Activated naive CD4-positive, alpha-beta T cell treated with anti-CD3 and anti-CD28 coated beads, Interleukin-2, amount 10 ng/mL, durations not matched to agents 7 days and 5 days (primary cell): ENCODE results near the gene RAB18.
"Not testable (repeated sequence)": the region's sequence is repeated elsewhere in the genome, so short reads cannot be mapped to it uniquely, and the experiment has no call there.

Experiments used
- CTCF ChIA-PET: fragments of 350-600 bp; sonication (Branson Sonifier 250); formaldehyde crosslinking; loops from one replicate; lab custom pipeline; 2021; ENCODE audit warnings: antibody characterized with exemption; lab: Charles Lee
- DNase-seq: peaks from one replicate; pipeline ENCODE4 v3.0.0-alpha.2; 2020
- H3K27ac Mint-ChIP-seq: one replicate; pipeline ENCODE4 v1.8.0; 2021; ENCODE audit warnings: mild to moderate bottlenecking, moderate library complexity, mixed read lengths
- H3K27me3 Mint-ChIP-seq: one replicate; pipeline ENCODE4 v1.8.0; 2021; ENCODE audit warnings: mild to moderate bottlenecking, mixed read lengths
- H3K36me3 Mint-ChIP-seq: one replicate; pipeline ENCODE4 v1.8.0; 2021; ENCODE audit warnings: mixed read lengths
- H3K4me1 Mint-ChIP-seq: one replicate; pipeline ENCODE4 v1.8.0; 2021; ENCODE audit warnings: mixed read lengths
- H3K4me3 Mint-ChIP-seq: one replicate; pipeline ENCODE4 v1.8.0; 2021; ENCODE audit warnings: mild to moderate bottlenecking, moderate library complexity, mixed read lengths
- H3K9me3 Mint-ChIP-seq: one replicate; pipeline ENCODE4 v1.8.0; 2021; ENCODE audit warnings: mixed read lengths

The RAB18 gene

GRCh38 chr10:27541796-27542729 lies 38.0 kb downstream of the RAB18 start:
- Mint-ChIP-seq H3K4me1 (peaks cover 27% of the 10 kb centered on the region), H3K27ac (peak overlapping the region; percentile 64), H3K4me3 (no peak overlapping the region), H3K9me3 (no peaks in the 10 kb centered on the region), H3K27me3 (no peaks in the 10 kb centered on the region), H3K36me3 (peaks cover 41% of the 10 kb centered on the region)
- CTCF ChIA-PET: no interaction called here
- DNase-seq: no peak

- H3K36me3 Mint-ChIP-seq: peaks cover 43% of the 10 kb centered on the region
- no peaks in the 10 kb centered on the region for H3K9me3 Mint-ChIP-seq
- H3K4me3 Mint-ChIP-seq: no peak overlapping the region
- H3K4me1 Mint-ChIP-seq: peaks cover 27% of the 10 kb centered on the region
- H3K27ac Mint-ChIP-seq: no peak overlapping the region
- no peaks in the 10 kb centered on the region for H3K27me3 Mint-ChIP-seq
- DNase-seq: no peak
- CTCF ChIA-PET: no interaction called here
Observed at GRCh38 chr10:27542812-27543211, 38.7 kb downstream of the RAB18 start.

- no peak overlapping the region for H3K4me3 Mint-ChIP-seq
- no peaks in the 10 kb centered on the region for H3K9me3 Mint-ChIP-seq
- CTCF ChIA-PET: no interaction called here
- H3K4me1 Mint-ChIP-seq: peaks cover 13% of the 10 kb centered on the region
- no peaks in the 10 kb centered on the region for H3K27me3 Mint-ChIP-seq
- peaks cover 14% of the 10 kb centered on the region for H3K36me3 Mint-ChIP-seq
- DNase-seq: no peak
- H3K27ac Mint-ChIP-seq: no peak overlapping the region
Observed at GRCh38 chr10:27547047-27547446, 42.9 kb downstream of the RAB18 start.

GRCh38 chr10:27547482-27547881 lies 43.4 kb downstream of the RAB18 start:
- Mint-ChIP-seq H3K27ac (no peak overlapping the region), H3K36me3 (peaks cover 13% of the 10 kb centered on the region), H3K27me3 (no peaks in the 10 kb centered on the region), H3K9me3 (no peaks in the 10 kb centered on the region), H3K4me3 (no peak overlapping the region), H3K4me1 (peaks cover 9% of the 10 kb centered on the region)
- CTCF ChIA-PET: no interaction called here
- DNase-seq: no peak

- DNase-seq: no peak
- no peaks in the 10 kb centered on the region for H3K4me1 Mint-ChIP-seq
- H3K36me3 Mint-ChIP-seq: peaks cover 5% of the 10 kb centered on the region
- no peaks in the 10 kb centered on the region for H3K9me3 Mint-ChIP-seq
- no peak overlapping the region for H3K27ac Mint-ChIP-seq
- CTCF ChIA-PET: no interaction called here
- H3K27me3 Mint-ChIP-seq: no peaks in the 10 kb centered on the region
- no peak overlapping the region for H3K4me3 Mint-ChIP-seq
Observed at GRCh38 chr10:27550823-27551222, 46.7 kb downstream of the RAB18 start.

GRCh38 chr10:27558612-27559020 lies 54.5 kb downstream of the RAB18 start:
- Mint-ChIP-seq H3K4me1 (no peaks in the 10 kb centered on the region), H3K27me3 (no peaks in the 10 kb centered on the region), H3K36me3 (no peaks in the 10 kb centered on the region), H3K27ac (no peak overlapping the region), H3K9me3 (no peaks in the 10 kb centered on the region), H3K4me3 (no peak overlapping the region)
- DNase-seq: peak; percentile 52
- CTCF ChIA-PET: interaction anchor here (1.5 to 2.1 kb wide), 3 partner anchors 96 to 113 kb away, joined by 3 to 8 read pairs (median 4); no protein-coding TSS in a partner anchor

GRCh38 chr10:27561334-27561733 lies 57.2 kb downstream of the RAB18 start:
- peaks cover 17% of the 10 kb centered on the region for H3K4me1 Mint-ChIP-seq
- H3K4me3 Mint-ChIP-seq: no peak overlapping the region
- no peak for DNase-seq
- CTCF ChIA-PET: interaction anchor here (0.9 kb wide), 1 partner anchor 97 kb away, joined by 3 read pairs; no protein-coding TSS in a partner anchor
- no peak overlapping the region for H3K27ac Mint-ChIP-seq
- no peaks in the 10 kb centered on the region for H3K27me3 Mint-ChIP-seq
- H3K9me3 Mint-ChIP-seq: no peaks in the 10 kb centered on the region
- H3K36me3 Mint-ChIP-seq: no peaks in the 10 kb centered on the region

- no peaks in the 10 kb centered on the region for H3K9me3 Mint-ChIP-seq
- H3K27ac Mint-ChIP-seq: peak overlapping the region; percentile 58
- peaks cover 37% of the 10 kb centered on the region for H3K4me1 Mint-ChIP-seq
- CTCF ChIA-PET: no interaction called here
- H3K4me3 Mint-ChIP-seq: peak overlapping the region; percentile 19
- H3K27me3 Mint-ChIP-seq: no peaks in the 10 kb centered on the region
- H3K36me3 Mint-ChIP-seq: no peaks in the 10 kb centered on the region
- DNase-seq: peak; percentile 36
Observed at GRCh38 chr10:27564398-27564797, 60.3 kb downstream of the RAB18 start.

GRCh38 chr10:27564880-27565279 lies 60.8 kb downstream of the RAB18 start:
- Mint-ChIP-seq H3K27me3 (no peaks in the 10 kb centered on the region), H3K9me3 (no peaks in the 10 kb centered on the region), H3K4me1 (peaks cover 42% of the 10 kb centered on the region), H3K27ac (peak overlapping the region; percentile 58), H3K36me3 (no peaks in the 10 kb centered on the region), H3K4me3 (no peak overlapping the region)
- no peak for DNase-seq
- CTCF ChIA-PET: no interaction called here

GRCh38 chr10:27568196-27569175 lies 64.4 kb downstream of the RAB18 start:
- no peaks in the 10 kb centered on the region for H3K36me3 Mint-ChIP-seq
- no peak overlapping the region for H3K4me3 Mint-ChIP-seq
- H3K27me3 Mint-ChIP-seq: no peaks in the 10 kb centered on the region
- peaks cover 1% of the 10 kb centered on the region for H3K9me3 Mint-ChIP-seq
- H3K27ac Mint-ChIP-seq: peak overlapping the region; percentile 80
- CTCF ChIA-PET: interaction anchor here (0.6 kb wide), 1 partner anchor 39 kb away, joined by 3 read pairs; no protein-coding TSS in a partner anchor
- no peak for DNase-seq
- H3K4me1 Mint-ChIP-seq: peaks cover 42% of the 10 kb centered on the region

GRCh38 chr10:27569946-27570345 lies 65.8 kb downstream of the RAB18 start:
- CTCF ChIA-PET: no interaction called here

GRCh38 chr10:27577038-27577437 lies 72.9 kb downstream of the RAB18 start:
- H3K27ac Mint-ChIP-seq, CTCF ChIA-PET, H3K36me3 Mint-ChIP-seq, H3K4me1 Mint-ChIP-seq, H3K27me3 Mint-ChIP-seq, DNase-seq, H3K9me3 Mint-ChIP-seq, H3K4me3 Mint-ChIP-seq: not testable (repeated sequence)

More at GRCh38 chr10:27569946-27570345, 65.8 kb downstream of the RAB18 start:
- Mint-ChIP-seq H3K4me3 (no peak overlapping the region), H3K27me3 (no peaks in the 10 kb centered on the region), H3K27ac (peak overlapping the region; percentile 6), H3K4me1 (peaks cover 29% of the 10 kb centered on the region), H3K9me3 (peaks cover 1% of the 10 kb centered on the region), H3K36me3 (no peaks in the 10 kb centered on the region)
- no peak for DNase-seq

GRCh38 chr10:27578316-27578715 lies 74.2 kb downstream of the RAB18 start:
- Mint-ChIP-seq H3K27ac (no peak overlapping the region), H3K36me3 (no peaks in the 10 kb centered on the region), H3K4me3 (no peak overlapping the region), H3K4me1 (no peaks in the 10 kb centered on the region), H3K9me3 (no peaks in the 10 kb centered on the region), H3K27me3 (peaks cover 9% of the 10 kb centered on the region)
- DNase-seq: no peak
- CTCF ChIA-PET: no interaction called here

- Mint-ChIP-seq H3K27me3 (peaks cover 9% of the 10 kb centered on the region), H3K4me1 (no peaks in the 10 kb centered on the region), H3K36me3 (no peaks in the 10 kb centered on the region), H3K27ac (no peak overlapping the region), H3K9me3 (no peaks in the 10 kb centered on the region), H3K4me3 (no peak overlapping the region)
- CTCF ChIA-PET: no interaction called here
- DNase-seq: no peak
Observed at GRCh38 chr10:27581225-27581624, 77.1 kb downstream of the RAB18 start.
